ENCODE data around the gene RPS6KC1. TPM values are rescaled to one million over a fixed set of nuclear protein-coding genes. Genes with fewer than 3 reads are reported as not detected.
"Not testable (repeated sequence)": the region's sequence is repeated elsewhere in the genome, so short reads cannot be mapped to it uniquely, and the experiment has no call there.

RPS6KC1 gene
- total and polyA plus RNA-seq, 9 of the 15 experiments (the other 6 are each of a cell fraction or from before 2014, with no cell fraction given), result 4.3 to 34.6 (median 20.9) TPM

DNA sequence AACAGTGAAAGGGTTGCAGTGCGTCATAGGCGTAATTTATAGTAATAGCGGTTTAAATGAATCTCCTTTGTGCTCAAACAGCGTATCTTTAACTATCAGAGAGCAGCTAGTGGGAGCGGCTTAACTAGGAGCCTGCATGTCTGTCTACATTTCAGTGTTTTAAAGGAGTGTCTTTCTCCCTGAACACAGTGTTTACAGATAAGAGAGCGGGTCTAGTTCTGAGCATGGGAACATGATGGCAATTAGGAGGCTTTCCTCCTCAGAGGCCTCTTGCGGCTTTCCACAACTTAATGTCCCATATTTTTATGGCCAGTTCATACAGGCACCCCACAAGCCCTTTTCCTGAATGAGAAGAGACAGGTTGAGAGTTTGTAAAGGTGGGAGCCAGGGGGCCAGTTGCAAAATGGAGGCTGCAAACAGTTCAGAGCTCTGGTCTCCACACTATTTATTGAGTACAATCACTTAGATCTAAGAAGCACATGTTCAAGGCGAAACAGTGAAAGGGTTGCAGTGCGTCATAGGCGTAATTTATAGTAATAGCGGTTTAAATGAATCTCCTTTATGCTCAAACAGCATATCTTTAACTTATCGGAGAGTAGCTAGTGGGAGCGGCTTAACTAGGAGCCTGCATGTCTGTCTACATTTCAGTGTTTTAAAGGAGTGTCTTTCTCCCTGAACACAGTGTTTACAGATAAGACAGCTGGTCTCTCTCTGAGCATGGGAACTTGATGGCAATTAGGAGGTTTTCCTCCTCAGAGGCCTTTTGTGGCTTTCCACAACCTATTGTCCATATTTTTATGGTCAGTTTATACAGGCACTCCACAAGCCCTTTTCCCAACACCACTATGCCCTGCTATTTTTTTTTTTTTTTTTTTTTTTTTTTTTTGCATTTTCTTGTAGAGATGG, 5.5 kb upstream of the RPS6KC1 start (continued):
- TF ChIP-seq, protein P1, sequence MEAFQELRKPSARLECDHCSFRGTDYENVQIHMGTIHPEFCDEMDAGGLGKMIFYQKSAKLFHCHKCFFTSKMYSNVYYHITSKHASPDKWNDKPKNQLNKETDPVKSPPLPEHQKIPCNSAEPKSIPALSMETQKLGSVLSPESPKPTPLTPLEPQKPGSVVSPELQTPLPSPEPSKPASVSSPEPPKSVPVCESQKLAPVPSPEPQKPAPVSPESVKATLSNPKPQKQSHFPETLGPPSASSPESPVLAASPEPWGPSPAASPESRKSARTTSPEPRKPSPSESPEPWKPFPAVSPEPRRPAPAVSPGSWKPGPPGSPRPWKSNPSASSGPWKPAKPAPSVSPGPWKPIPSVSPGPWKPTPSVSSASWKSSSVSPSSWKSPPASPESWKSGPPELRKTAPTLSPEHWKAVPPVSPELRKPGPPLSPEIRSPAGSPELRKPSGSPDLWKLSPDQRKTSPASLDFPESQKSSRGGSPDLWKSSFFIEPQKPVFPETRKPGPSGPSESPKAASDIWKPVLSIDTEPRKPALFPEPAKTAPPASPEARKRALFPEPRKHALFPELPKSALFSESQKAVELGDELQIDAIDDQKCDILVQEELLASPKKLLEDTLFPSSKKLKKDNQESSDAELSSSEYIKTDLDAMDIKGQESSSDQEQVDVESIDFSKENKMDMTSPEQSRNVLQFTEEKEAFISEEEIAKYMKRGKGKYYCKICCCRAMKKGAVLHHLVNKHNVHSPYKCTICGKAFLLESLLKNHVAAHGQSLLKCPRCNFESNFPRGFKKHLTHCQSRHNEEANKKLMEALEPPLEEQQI (IDR thresholded peaks at IDR 0.05), result peak; percentile 80; the same call in 1 of the 2 replicates
- TF ChIP-seq RBBP5 (IDR thresholded peaks at IDR 0.05; ENCODE audit: borderline replicate concordance, insufficient read depth, low read length, poor library complexity, severe bottlenecking) (peak; percentile 47), KAT8 (IDR thresholded peaks at IDR 0.05; ENCODE audit: low read depth) (peak; percentile 42; the same call in 1 of the 2 replicates), ZNF589 (CRISPR knock-in tag; IDR thresholded peaks at IDR 0.05; ENCODE audit: low read depth) (peak; percentile 82; the same call in 1 of the 2 replicates), RBFOX2 (IDR thresholded peaks at IDR 0.05; ENCODE audit: low read depth, low read length) (peak; percentile 57), E2F3 (CRISPR knock-in tag; IDR thresholded peaks at IDR 0.05) (peak; percentile 70; the same call in 1 of the 2 replicates), FOXK2 (conservative IDR thresholded peaks at IDR 0.05 in 1 of 2, IDR thresholded peaks at IDR 0.05 in 1 of 2; ENCODE audit: low read depth in 2 of 2) (peak; percentile 49 to 64), SMARCA5 (IDR thresholded peaks at IDR 0.05) (peak; percentile 55), KLF16 (IDR thresholded peaks at IDR 0.05) (0 out of 2 replicates have a peak, but pooled peaks have one; percentile 10), TEAD4 (IDR thresholded peaks at IDR 0.05; ENCODE audit: low read length) (peak; percentile 49), MAZ (CRISPR knock-in tag; conservative IDR thresholded peaks at IDR 0.05 in 1 of 2, IDR thresholded peaks at IDR 0.05 in 1 of 2) (peak in 1 of 2 experiments; percentile 43; a peak in 2 of 4 replicates), ZBTB17 (CRISPR knock-in tag; IDR thresholded peaks at IDR 0.05) (peak; percentile 46; the same call in 1 of the 2 replicates), NFIC (IDR thresholded peaks at IDR 0.05) (0 out of 2 replicates have a peak, but pooled peaks have one; percentile 12), ZNF24 (IDR thresholded peaks at IDR 0.05) (peak; percentile 99), ARNT (IDR thresholded peaks at IDR 0.05) (peak in 1 of 2 experiments; percentile 83; a peak in 3 of 4 replicates)
- TF ChIP-seq, protein P2, sequence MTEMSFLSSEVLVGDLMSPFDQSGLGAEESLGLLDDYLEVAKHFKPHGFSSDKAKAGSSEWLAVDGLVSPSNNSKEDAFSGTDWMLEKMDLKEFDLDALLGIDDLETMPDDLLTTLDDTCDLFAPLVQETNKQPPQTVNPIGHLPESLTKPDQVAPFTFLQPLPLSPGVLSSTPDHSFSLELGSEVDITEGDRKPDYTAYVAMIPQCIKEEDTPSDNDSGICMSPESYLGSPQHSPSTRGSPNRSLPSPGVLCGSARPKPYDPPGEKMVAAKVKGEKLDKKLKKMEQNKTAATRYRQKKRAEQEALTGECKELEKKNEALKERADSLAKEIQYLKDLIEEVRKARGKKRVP (CRISPR knock-in tag; IDR thresholded peaks at IDR 0.05), result peak; percentile 55; the same call in 1 of the 2 replicates
- TF ChIP-seq, protein P3, sequence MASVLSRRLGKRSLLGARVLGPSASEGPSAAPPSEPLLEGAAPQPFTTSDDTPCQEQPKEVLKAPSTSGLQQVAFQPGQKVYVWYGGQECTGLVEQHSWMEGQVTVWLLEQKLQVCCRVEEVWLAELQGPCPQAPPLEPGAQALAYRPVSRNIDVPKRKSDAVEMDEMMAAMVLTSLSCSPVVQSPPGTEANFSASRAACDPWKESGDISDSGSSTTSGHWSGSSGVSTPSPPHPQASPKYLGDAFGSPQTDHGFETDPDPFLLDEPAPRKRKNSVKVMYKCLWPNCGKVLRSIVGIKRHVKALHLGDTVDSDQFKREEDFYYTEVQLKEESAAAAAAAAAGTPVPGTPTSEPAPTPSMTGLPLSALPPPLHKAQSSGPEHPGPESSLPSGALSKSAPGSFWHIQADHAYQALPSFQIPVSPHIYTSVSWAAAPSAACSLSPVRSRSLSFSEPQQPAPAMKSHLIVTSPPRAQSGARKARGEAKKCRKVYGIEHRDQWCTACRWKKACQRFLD (CRISPR knock-in tag; IDR thresholded peaks at IDR 0.05), result peak; percentile 83
- TF ChIP-seq TEAD4 (CRISPR knock-in tag; IDR thresholded peaks at IDR 0.05; ENCODE audit: borderline replicate concordance), result not testable (repeated sequence)
- TF ChIP-seq, protein P4, sequence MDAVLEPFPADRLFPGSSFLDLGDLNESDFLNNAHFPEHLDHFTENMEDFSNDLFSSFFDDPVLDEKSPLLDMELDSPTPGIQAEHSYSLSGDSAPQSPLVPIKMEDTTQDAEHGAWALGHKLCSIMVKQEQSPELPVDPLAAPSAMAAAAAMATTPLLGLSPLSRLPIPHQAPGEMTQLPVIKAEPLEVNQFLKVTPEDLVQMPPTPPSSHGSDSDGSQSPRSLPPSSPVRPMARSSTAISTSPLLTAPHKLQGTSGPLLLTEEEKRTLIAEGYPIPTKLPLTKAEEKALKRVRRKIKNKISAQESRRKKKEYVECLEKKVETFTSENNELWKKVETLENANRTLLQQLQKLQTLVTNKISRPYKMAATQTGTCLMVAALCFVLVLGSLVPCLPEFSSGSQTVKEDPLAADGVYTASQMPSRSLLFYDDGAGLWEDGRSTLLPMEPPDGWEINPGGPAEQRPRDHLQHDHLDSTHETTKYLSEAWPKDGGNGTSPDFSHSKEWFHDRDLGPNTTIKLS (IDR thresholded peaks at IDR 0.05; ENCODE audit: borderline replicate concordance, low read depth), result peak; percentile 65; the same call in 1 of the 2 replicates

Data from K562 (cell line).